GM19043 (cell line): ENCODE results near the gene SLC39A11.

Experiments
- ATAC-seq: cut with Tn5 transposase; IDR thresholded peaks from one replicate; pipeline ENCODE4 v1.9.1; 2021; ENCODE audit warnings: low read depth; ENCODE audit not compliant: unreplicated experiment

Gene SLC39A11

DNA sequence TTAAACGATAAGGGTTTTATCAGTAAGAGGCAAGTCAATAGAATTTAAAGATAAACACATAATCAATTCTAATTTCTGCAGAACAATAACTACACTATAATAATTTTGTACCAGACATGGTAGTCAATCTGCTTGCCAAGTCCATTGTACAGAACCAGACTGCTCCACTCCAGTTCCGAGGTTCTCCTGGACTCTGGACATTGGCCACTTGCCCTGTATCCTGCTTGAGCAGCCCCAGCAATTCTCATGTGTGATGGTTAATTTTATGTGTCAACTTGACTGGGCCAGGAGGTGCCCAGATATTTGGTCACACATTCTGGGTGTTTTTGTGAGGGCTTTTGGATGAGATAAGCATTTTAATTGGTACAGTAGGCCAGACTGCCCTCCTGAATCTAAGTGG is 384.6 kb downstream of the SLC39A11 start:
- ATAC-seq: no peak

DNA sequence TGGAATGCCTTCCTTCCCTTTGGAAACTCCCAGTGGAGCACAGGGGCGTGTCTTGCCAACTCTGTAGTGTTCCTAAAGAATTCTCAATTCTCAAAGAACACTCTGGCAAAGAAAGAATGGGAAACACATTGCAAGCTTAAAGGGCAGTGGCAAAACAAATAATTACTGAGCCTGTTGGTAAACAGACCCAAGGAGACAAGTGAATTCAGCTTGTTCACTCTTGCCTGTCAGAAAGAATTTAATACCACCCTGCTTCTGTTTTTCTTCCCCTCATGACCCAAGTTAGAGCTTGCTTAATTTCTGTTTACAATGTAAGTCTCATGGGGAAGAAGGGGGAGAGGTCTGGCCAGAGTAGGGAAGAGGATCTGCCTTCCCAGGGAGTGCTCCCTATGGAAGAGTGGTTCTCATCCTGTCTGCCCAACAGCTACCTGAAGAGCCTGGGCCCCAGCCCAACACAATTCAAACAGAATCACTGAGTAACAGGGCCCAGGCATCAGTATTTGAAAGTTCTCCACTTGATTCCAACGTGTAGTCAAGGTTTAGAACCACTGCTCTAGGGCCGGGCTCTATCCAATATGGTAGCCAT is 386.0 kb downstream of the SLC39A11 start:
- no peak for ATAC-seq

DNA sequence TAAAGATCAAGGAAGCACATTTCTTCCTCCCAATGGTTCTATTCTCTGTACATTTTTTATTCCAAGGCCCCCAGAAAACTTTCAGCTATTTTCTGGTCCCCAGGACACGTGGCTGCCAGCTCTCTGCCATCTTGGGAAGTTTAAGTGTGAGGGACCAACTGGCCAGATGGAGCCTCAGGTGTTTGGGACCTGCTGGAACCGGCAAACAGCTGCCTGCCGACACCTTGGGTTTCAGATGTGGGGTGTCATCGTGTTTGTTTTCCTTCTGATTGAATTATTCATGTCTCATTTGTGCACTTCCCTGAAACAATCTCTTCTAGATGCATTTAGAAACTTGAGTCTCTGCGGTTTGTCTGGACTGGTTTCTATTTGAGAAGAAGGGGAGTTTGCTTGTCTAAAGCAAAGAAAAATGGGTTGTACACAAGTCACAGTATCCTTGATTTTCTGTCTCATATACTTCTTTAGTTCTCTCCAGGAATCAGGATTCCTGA is 386.5 kb downstream of the SLC39A11 start:
- no peak for ATAC-seq

DNA sequence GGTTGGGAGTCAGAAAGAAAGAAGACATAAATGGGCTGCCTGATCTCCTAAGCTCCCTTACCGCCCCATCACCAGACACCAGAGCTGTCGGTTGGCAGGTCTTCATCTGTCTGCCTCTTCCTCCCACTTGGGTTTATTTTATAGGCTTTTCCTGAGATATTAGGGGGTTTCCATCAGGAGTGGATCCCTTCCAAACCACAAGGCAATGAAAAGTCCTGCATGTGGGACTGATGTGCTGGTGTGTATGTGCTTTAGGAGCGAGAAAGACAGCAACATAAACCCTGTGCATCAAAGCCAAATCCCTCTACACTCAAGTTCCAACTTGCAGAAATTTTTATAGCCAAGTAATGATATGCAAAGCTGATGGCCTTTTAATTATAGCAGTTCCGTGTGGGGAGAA is 389.5 kb downstream of the SLC39A11 start:
- ATAC-seq: no peak

DNA sequence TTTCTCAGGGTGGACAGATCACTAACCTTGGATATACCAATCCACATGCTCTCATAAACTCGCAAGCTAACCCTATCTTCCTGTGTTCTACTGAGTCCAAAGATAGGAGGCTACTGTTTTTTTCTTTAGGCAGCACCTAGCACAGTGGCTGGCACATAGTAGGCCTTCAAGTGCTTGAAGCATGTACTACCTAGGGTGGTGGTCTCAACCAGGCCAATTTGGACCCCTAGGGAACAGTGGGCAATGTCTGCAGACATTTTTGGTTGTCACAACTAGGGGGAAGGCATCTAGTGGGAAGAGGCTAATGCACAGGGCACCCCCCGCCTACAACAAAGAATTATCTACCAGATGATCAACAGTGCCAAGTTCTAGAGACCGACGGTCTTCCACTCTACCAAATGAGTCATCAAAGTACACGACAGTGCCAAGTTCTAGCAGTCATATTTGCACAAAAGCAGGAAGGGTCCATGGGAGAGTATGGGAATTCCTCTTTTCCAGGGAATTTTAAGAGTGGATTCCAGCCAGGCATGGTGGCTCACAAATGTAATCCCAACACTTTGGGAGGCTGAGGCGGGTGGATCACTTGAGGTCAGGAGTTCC is 390.3 kb downstream of the SLC39A11 start:
- no peak for ATAC-seq

DNA sequence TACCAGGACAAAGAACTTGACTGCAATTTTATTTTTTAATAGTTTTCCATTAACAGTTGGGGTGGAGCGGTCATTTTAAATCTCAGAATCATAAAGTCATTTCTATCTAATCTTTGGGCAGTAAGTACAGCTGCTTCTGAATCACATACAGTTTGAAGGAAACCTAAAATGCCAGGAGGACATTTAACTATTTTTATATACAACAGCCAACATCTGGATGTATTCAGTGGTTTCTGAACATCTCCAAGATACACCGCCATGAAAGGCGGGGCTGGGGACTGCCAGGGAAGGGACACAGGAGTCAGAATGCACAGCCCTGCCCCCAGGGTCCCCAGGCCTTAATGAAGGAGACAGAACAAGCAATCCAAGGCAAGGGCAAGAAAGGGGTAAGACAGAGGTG is 392.3 kb downstream of the SLC39A11 start:
- no peak for ATAC-seq

DNA sequence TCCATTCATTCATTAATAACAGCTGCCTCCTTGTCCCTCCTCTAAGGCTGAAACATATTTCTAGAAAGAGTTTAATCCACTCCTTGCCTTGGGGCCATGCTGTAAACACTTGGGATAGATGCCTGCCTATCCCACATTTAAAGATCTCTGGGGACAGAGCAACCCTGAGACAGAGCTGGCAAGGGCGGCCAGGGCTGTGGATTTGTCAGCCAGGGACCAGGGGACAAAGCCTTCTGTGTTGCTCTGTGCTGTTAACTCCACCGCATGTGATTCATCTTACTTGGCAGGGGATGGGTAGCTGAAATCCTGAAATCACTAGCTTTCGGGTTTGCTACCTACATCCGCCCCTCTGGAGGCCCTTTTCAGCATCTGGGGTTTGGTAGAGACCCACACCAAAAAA is 392.9 kb downstream of the SLC39A11 start:
- no peak for ATAC-seq

DNA sequence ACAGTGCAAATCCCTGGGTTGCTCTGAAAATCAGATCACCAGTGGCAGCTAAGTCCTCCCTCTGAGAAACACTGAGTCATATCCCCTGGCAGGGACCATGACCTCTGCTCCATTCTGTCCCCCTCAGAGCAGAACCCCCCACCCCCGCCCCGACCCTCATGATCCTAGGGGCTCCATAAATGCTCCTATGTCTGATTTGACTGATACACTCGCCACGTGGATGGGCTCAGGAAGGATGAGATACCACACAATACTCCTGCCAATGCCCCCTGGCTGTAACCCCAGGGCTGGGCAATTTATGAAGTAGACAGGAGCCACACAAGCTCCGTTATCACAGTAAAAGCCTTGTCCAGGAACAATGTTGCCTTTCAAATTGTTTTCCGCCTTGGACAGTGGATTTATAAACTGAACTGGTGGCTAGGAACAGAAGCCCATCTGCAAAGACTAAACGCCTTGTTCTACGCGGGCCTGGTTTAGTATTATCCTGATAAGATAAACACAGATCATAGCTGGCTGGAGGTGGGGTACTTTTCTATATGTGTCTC is 394.8 kb downstream of the SLC39A11 start:
- ATAC-seq: no peak

DNA sequence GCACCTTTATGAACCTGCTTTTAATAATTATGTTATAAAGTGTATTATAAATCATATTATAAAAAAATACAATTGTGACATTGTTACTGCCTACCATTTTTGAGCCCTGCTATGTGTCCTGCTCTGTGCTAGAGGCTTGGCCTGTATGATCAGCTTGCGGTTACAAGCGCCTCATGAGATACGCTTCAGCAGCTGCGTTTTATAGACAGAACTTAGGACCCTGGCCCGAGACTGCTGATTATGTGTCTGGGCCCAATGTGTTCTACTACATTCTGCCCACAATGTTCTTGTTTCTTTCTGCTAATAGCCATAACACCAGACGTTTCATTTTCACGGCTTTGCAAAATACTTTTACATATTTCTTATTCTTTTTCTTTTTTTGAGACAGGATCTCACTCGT is 395.8 kb downstream of the SLC39A11 start:
- ATAC-seq: no peak

DNA sequence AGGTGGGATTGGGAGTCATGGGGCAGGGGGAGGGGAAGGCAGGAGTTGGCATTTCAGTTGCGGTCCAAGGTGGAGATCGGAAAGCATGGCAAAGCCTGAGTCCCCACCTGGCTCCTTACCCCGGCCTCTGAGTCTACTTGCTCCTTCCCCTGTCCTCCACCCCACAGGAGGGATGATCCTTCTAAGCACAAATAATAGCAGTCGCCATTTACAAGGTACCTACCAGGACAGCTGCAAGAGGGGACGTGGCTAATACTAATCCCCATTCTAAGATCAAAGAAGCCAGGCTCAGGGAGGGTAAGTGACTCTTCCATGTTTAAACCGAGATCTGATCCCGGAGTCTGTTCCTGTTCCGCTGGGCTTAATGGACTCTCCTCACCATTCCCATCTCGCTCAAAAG is 396.3 kb downstream of the SLC39A11 start:
- no peak for ATAC-seq

DNA sequence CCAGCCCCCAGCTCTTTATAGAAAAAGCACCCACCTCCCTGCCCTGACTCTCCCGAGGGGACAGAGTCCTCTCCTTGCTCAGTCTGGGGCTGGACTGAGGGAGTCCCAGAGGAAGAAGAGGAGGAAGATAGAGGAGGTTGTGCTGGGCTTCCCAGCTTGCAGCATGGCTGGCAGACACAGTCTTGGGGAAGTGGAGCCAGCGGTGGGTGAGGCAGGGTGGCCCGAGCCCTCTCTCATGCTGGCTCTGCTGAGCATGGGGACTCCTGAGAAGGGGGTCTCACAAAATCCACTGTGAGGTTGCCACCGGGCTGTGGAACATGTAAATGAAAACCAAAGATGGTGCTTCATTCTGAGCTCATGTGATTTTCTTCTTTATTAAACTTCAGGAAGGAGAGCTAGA is 398.5 kb downstream of the SLC39A11 start:
- no peak for ATAC-seq

DNA sequence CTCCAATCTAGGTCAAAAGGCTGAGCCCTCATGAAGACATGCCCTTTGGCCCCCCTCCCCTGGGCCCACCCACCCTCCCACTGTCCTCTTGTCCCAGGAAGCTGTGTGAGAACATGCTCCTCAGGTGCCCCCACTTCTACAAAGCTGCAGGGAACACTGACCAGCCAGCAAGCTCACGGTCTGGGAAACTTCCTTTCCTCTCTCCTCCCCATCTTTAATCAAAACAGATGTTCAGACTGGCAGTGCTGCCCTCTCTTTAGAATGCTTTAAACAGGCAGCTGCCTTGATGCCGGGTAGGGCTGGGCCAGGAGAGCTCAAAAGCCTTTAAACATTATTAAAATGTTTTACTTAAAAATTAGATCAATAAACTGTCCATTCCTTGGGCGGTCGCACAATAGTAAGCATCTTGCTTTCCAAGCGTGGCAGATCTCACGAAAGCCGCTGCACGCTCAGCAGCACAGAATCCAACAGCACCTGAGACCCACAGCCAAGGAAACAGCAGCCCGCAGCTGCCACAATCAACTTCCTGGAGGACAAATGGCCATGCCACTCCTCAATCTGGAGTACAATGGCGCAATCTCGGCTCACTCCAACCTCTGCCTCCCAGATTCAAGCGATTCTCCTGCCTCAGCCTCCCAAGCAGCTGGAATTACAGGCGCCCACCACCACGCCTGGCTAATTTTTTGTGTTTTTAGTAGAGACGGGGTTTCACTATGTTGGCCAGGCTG is 399.2 kb downstream of the SLC39A11 start:
- no peak for ATAC-seq

DNA sequence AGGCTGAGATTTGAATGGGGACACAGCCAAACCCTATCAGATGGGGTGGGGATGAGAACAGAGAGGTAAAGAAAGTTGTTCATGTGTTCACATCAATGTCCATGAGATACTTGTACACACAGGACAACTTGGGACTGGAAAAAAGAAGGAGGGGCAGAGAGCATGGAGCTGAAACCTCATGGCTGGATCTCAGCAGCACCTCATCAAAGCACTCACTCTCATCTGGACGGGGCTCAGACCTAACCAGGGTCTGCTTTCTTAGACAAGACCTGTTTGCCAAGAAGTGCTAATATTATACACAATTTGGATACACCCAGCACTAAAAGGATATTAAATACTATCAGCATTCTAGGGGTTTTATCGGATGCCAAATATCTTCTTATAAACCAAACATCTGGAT is 399.8 kb downstream of the SLC39A11 start:
- ATAC-seq: no peak

DNA sequence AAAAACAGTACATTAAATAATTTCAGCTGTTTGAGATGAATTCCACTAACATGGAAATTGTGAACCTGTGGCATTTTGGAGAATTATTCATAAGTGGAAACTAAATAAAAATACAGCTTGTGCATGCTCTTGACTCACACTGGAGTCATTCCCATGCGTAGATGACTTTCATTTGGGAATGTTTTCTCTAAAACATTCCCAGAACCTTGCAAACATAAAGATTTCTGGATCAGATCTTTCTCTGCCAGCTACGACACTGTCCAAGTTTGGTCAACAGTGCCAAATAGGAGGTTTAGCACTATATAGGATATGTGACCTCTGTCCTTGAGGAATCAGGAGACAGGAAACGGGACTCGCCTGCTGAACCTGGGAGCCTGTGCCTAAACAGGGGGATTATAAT is 400.9 kb downstream of the SLC39A11 start:
- no peak for ATAC-seq

DNA sequence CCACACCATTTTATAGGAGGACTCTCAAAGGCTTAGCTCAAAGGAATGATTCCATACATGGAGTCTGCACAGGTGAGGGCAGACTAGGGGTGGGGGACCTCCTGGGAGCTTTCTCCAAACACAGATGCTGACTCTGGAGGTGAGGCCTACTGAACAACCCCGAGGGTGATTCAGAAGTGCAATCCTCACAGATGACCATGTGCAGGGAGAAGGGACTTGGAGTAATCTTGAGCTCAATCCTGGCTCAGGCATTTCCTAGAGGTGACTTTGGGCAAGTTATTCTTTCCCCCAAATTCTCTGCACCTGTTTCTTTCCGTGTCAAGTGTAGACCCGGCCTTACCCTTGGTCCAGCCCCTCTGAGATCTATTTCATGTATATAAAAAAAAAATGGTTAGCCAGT is 401.5 kb downstream of the SLC39A11 start:
- ATAC-seq: no peak

DNA sequence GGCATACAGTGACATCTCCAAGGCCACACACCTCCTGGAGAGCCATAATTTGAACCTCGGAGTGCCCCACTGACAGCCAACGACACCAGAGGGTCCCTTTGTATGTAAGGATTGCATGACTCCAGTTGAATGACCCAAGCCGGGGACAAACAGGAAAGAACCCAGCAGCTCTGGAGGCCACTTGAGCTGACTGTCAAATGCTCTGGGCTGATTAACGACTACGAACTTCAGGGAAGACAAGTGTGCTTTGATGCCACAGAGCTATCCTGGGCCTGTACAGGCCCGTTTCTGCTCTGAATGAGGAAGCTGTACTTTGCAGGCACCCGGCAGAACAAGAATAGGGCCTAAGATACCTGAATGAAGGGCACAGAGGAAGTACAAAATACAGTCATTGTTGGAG is 404.6 kb downstream of the SLC39A11 start:
- no peak for ATAC-seq

DNA sequence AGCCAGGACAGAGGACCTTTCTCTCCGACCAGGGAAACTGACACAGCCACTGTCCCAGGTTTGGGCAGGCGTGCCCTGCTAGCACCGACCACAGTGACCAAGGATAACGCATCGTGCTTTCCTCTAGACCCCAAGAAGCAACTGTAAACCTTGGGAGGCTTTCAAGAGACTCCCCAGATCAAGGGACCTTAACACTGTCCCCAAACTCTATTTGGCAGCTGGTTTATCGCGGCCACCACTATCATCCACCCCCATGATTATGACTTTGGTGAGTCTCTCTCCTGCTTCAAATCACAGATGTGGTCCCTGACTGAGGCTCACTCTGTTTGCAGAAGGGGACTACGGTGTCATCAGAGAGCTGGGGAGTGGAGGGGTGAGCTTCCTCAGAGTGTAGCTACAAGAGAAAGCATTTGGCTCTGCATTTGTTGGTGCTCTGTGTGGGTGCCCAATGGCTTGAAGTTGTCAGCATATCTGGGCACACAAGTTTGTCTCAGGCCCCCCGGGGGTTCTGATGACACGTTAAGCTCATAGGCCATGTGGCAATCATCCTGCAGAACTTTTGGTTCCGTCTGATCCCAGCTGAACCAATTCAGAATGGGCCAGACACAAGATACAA is 408.0 kb downstream of the SLC39A11 start:
- no peak for ATAC-seq

DNA sequence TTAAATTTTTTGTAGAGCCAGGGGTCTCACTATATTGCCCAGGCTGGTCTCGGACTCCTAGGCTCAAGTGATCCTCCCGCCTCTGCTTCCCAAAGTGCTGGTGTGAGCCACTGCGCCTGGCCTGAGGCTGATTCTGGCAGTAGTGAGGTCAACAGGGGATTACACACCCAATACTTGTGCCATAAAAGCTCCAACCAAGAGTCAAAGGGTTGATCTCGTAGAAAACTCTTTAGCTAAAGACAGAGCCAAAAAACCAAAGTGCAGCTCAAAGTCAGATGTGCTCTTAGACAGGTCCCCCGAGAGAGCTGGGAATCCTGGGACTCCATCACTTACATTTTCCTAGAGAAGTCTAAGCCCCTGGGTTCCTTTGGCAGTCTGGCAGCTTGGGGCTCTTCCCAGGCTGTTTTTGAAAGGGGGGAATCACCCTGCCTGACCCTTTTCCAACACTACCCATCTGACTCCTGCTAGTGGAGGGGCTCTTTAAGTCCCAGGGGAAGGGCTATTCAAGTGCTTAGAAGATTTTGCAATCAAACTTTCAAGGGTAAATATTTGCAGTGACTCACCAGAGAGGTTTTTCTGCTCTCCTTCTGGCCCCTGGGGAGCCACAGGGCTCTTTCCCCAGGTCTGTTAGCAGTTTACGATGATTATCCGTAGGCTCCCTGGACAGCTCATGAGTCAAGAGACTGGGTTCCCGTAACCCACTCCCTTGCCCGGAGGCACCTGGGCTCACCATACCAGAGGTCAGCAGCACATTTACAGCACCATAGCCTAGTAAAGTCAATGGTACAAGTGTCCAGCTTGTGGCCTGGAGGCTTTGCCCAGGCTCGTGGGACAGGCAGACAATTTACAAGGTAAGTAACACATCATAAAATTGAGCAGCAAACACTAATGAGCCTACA is 408.7 kb downstream of the SLC39A11 start:
- no peak for ATAC-seq

DNA sequence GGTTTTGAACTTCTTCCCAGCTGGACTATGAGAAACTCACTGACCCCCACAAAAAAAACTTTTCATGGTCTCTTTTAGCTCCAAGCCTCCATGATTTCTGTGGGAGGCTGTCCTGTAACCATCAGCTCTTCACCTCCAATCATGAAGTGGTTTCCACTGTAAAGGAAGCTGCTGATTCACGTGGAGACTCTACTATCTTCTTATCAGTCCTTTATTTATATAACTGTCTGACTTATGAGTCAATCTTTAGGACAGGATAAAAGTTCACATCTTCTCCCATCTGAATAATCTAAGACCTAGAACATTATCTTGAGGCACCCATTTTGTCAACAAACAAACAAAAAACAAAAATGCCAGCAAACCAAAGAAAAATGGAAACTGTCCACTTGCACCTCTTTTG is 409.9 kb downstream of the SLC39A11 start:
- no peak for ATAC-seq

DNA sequence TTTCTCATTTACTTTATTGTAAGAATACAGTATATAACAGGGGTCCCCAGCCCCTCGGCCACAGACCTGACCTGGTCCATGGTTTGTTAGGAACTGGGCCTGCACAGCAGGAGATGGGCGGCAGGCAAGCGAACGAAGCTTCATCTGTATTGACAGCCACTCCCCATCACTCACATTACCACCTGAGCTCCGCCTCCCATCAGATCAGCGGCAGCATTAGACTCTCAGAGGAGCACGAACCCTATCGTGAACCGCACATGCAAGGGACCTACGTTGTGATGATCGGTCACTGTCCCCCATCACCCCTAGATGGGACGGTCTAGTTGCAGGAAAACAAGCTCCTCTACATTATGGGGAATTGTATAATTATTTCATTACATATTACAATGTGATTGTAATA is 410.6 kb downstream of the SLC39A11 start:
- ATAC-seq: no peak
